OCI-LY7 (cell line): ENCODE results near the gene NANOG. TPM values are rescaled to one million over a fixed set of nuclear protein-coding genes. Genes with fewer than 3 reads are reported as not detected.
"Not testable (repeated sequence)": the region's sequence is repeated elsewhere in the genome, so short reads cannot be mapped to it uniquely, and the experiment has no call there.

ENCODE experiments used
- BruUV-seq: library from RNA; stranded (reverse); fragments of 400-500 nt; replicated peaks from 2 replicates; lab custom pipeline; 2021; lab: Mats Ljungman, UMichigan
- CTCF ChIA-PET: fragments of 300-600 bp; sonication (Branson Sonifier 250); formaldehyde crosslinking; loops from one replicate; lab custom pipeline; 2022; ENCODE audit warnings: antibody characterized with exemption; ENCODE audit not compliant: unreplicated experiment; lab: Charles Lee
- POLR2A ChIA-PET: fragments of 300-600 bp; sonication (Branson Sonifier 250); formaldehyde crosslinking; loops from one replicate; lab custom pipeline; 2022; ENCODE audit warnings: antibody characterized with exemption; lab: Charles Lee
- DNase-seq: peaks from one replicate; pipeline ENCODE4 v3.0.0-alpha.2; 2015; ENCODE audit warnings: low spot score
- H2AFZ ChIP-seq: fragments of 200-600 bp; sonication (generic), shearing (Covaris generic); 2 replicates; pipeline ENCODE4 v1.6.1; 2014; ENCODE audit warnings: mild to moderate bottlenecking, antibody characterized with exemption, low read length, moderate library complexity
- H3K27ac ChIP-seq: fragments of 200-600 bp; sonication (generic); 2 replicates; pipeline ENCODE4 v1.5.1; 2014; ENCODE audit warnings: mixed run types, low read depth, mild to moderate bottlenecking, moderate library complexity, low read length, inconsistent platforms; ENCODE audit not compliant: poor library complexity, severe bottlenecking
- H3K36me3 ChIP-seq: fragments of 200-600 bp; sonication (generic); 2 replicates; pipeline ENCODE4 v1.6.1; 2014; ENCODE audit warnings: mild to moderate bottlenecking, antibody characterized with exemption, low read length, moderate library complexity, mixed read lengths; ENCODE audit not compliant: insufficient read depth
- H3K4me1 ChIP-seq: fragments of 200-600 bp; sonication (generic); 2 replicates; pipeline ENCODE4 v1.5.1; 2014; ENCODE audit warnings: mild to moderate bottlenecking, low read length; ENCODE audit not compliant: insufficient read depth, poor library complexity, severe bottlenecking
- H3K4me2 ChIP-seq: fragments of 200-600 bp; sonication (generic); 2 replicates; pipeline ENCODE4 v1.6.1; 2014; ENCODE audit warnings: mild to moderate bottlenecking, low read length
- H3K4me3 ChIP-seq: fragments of 200-600 bp; sonication (generic); 2 replicates; pipeline ENCODE4 v1.5.1; 2014; ENCODE audit warnings: mild to moderate bottlenecking, low read depth, low read length; ENCODE audit not compliant: poor library complexity, severe bottlenecking
- H3K79me2 ChIP-seq: fragments of 200-600 bp; sonication (generic); 2 replicates; pipeline ENCODE4 v1.6.1; 2016; ENCODE audit warnings: low read depth, mild to moderate bottlenecking, low read length, moderate library complexity, mixed read lengths; ENCODE audit not compliant: insufficient read depth
- H3K9me2 ChIP-seq: fragments of 200-600 bp; sonication (generic); 2 replicates; pipeline ENCODE4 v1.6.1; 2016; ENCODE audit warnings: mild to moderate bottlenecking, low read length, mixed read lengths; ENCODE audit not compliant: insufficient read depth
- H3K9me3 ChIP-seq: fragments of 200-600 bp; sonication (generic); 2 replicates; pipeline ENCODE4 v1.6.1; 2014; ENCODE audit warnings: mild to moderate bottlenecking, mixed run types, low read length, mixed read lengths
- H4K20me1 ChIP-seq: fragments of 200-600 bp; sonication (generic); 2 replicates; pipeline ENCODE4 v1.6.1; 2014; ENCODE audit warnings: mild to moderate bottlenecking, antibody characterized with exemption, low read length, moderate library complexity, mixed read lengths; ENCODE audit not compliant: insufficient read depth
- CTCF ChIP-seq: fragments of 200-600 bp; sonication (generic); conservative IDR thresholded peaks from 2 replicates; pipeline ENCODE4 v1.5.1; 2014; ENCODE audit warnings: mild to moderate bottlenecking, antibody characterized with exemption, low read length, moderate library complexity, mixed read lengths
- EZH2phosphoT487 ChIP-seq: fragments of 200-600 bp; sonication (generic); IDR thresholded peaks from 2 replicates; pipeline ENCODE4 v1.6.1; 2018; ENCODE audit warnings: low read depth, borderline replicate concordance, mild to moderate bottlenecking, mixed run types, antibody characterized with exemption, low read length, moderate library complexity, mixed read lengths
- intact Hi-C: fragments of 100-400 bp; cut with micrococcal nuclease; formaldehyde crosslinking; loops from one replicate; pipeline ENCODE4 v1.10.0; 2022; ENCODE audit not compliant: unreplicated experiment
- small RNA-seq: library from RNA; depleted of rRNA; stranded (forward); fragments of <200 nt; gene quantifications from one replicate; pipeline ENCODE3, GENCODE V24; 2014
- total RNA-seq, 2 experiments: library from RNA; depleted of rRNA in 1 of 2; stranded (reverse); fragments of >200 nt in 1 of 2; shearing (Covaris generic) in 1 of 2; gene quantifications; 2 replicates each; pipeline ENCODE4 v1.2.3, GENCODE V29; 2014 to 2022

The NANOG gene
- total RNA-seq, 2 experiments from 2014 or later = not detected

- intact Hi-C loops = no loop called here
- TF ChIP-seq EZH2phosphoT487 = no peak
- no peak for TF ChIP-seq CTCF
- CTCF ChIA-PET = no interaction called here
- no peaks in the 10 kb centered on the region for H4K20me1 ChIP-seq
- H3K79me2 ChIP-seq = no peaks in the 10 kb centered on the region
- no peak for DNase-seq
- no peaks in the 10 kb centered on the region for H3K9me2 ChIP-seq
- no peak overlapping the region for H3K4me2 ChIP-seq
- H3K4me3 ChIP-seq = no peak overlapping the region
- no peaks in the 10 kb centered on the region for H3K4me1 ChIP-seq
- POLR2A ChIA-PET = interaction anchor here (0.6 to 1.2 kb wide), 4 partner anchors 13 to 1168 kb away, joined by 3 to 4 read pairs (median 3); no protein-coding TSS in a partner anchor
- no peaks in the 10 kb centered on the region for H3K36me3 ChIP-seq
- no peak overlapping the region for H3K27ac ChIP-seq
- H3K9me3 ChIP-seq = no peaks in the 10 kb centered on the region
- no peak overlapping the region for H2AFZ ChIP-seq
- BruUV-seq = no TSS peak
Measured at GRCh38 chr12:7844116-7844515, 54.9 kb downstream of the NANOG start.

GRCh38 chr12:7847226-7848097 lies 58.3 kb downstream of the NANOG start:
- H3K79me2 ChIP-seq, H3K4me2 ChIP-seq, DNase-seq, H3K9me3 ChIP-seq, H3K36me3 ChIP-seq, CTCF ChIA-PET, H3K9me2 ChIP-seq, POLR2A ChIA-PET, BruUV-seq, H3K4me3 ChIP-seq, H4K20me1 ChIP-seq, H3K4me1 ChIP-seq, H3K27ac ChIP-seq, H2AFZ ChIP-seq, intact Hi-C loops: not testable (repeated sequence)

GRCh38 chr12:7848098-7848422 lies 58.9 kb downstream of the NANOG start:
- DNase-seq, H3K4me2 ChIP-seq, H3K36me3 ChIP-seq, H3K79me2 ChIP-seq, intact Hi-C loops, POLR2A ChIA-PET, H3K4me3 ChIP-seq, BruUV-seq, H3K9me2 ChIP-seq, H3K9me3 ChIP-seq, H4K20me1 ChIP-seq, H2AFZ ChIP-seq, CTCF ChIA-PET, H3K27ac ChIP-seq, H3K4me1 ChIP-seq: not testable (repeated sequence)

Small RNA genes within 50 kb of the gene (small RNA-seq; reads per million reads assigned to genes)
- not detected for gene RF00019

Other genes starting within 250 kb of the NANOG start
- gene APOBEC1, start 123.5 kb upstream of the NANOG start, total RNA-seq (2014; rRNA removed; shearing (Covaris generic)) = not detected in 2 replicates
- gene APOBEC1, start 123.5 kb upstream of the NANOG start, total RNA-seq (2022) = not detected in 2 replicates
- gene GDF3, start 93.6 kb upstream of the NANOG start, total RNA-seq (2014; rRNA removed; shearing (Covaris generic)) = not detected in 2 replicates
- not detected in 2 replicates for gene GDF3, start 93.6 kb upstream of the NANOG start, total RNA-seq (2022)
- 0.25 TPM in 1 of 2 replicates, not detected in the other for gene DPPA3, start 78.0 kb upstream of the NANOG start, total RNA-seq (2014; rRNA removed; shearing (Covaris generic))
- gene DPPA3, start 78.0 kb upstream of the NANOG start, total RNA-seq (2022) = not detected in 2 replicates
- 0.10 TPM in 1 of 2 replicates, not detected in the other for gene CLEC4C, start 42.0 kb upstream of the NANOG start, total RNA-seq (2014; rRNA removed; shearing (Covaris generic))
- not detected in 2 replicates for gene CLEC4C, start 42.0 kb upstream of the NANOG start, total RNA-seq (2022)
- gene NANOGNB, start 24.2 kb upstream of the NANOG start, total RNA-seq (2014; rRNA removed; shearing (Covaris generic)) = not detected in 2 replicates
- gene NANOGNB, start 24.2 kb upstream of the NANOG start, total RNA-seq (2022) = not detected in 2 replicates
- 0.23 TPM in 1 of 2 replicates, not detected in the other for gene SLC2A14, start 83.5 kb downstream of the NANOG start, total RNA-seq (2014; rRNA removed; shearing (Covaris generic))
- 0.31 and 0.48 TPM in 2 replicates for gene SLC2A14, start 83.5 kb downstream of the NANOG start, total RNA-seq (2022)
- gene SLC2A3, start 146.8 kb downstream of the NANOG start, total RNA-seq (2014; rRNA removed; shearing (Covaris generic)) = 3.7 and 3.9 TPM in 2 replicates
- 16.3 and 17.9 TPM in 2 replicates for gene SLC2A3, start 146.8 kb downstream of the NANOG start, total RNA-seq (2022)
- 4.1 and 5.7 TPM in 2 replicates for gene FOXJ2, start 243.3 kb downstream of the NANOG start, total RNA-seq (2014; rRNA removed; shearing (Covaris generic))
- 9.3 and 9.9 TPM in 2 replicates for gene FOXJ2, start 243.3 kb downstream of the NANOG start, total RNA-seq (2022)